HTR-8/SVneo (cell line): ENCODE measurements around the gene SSH3.
"Not testable (repeated sequence)": the region's sequence is repeated elsewhere in the genome, so short reads cannot be mapped to it uniquely, and the experiment has no call there.

ENCODE experiments used
- DNase-seq: peaks from one replicate; pipeline ENCODE4 v3.0.0; 2011; ENCODE audit warnings: low spot score, mixed read lengths; ENCODE audit not compliant: insufficient read length
- FAIRE-seq: peaks from 2 replicates; lab custom pipeline; 2011; peaks lifted over from hg19 to GRCh38; lab: Jason Lieb, UNC

The SSH3 gene

DNA sequence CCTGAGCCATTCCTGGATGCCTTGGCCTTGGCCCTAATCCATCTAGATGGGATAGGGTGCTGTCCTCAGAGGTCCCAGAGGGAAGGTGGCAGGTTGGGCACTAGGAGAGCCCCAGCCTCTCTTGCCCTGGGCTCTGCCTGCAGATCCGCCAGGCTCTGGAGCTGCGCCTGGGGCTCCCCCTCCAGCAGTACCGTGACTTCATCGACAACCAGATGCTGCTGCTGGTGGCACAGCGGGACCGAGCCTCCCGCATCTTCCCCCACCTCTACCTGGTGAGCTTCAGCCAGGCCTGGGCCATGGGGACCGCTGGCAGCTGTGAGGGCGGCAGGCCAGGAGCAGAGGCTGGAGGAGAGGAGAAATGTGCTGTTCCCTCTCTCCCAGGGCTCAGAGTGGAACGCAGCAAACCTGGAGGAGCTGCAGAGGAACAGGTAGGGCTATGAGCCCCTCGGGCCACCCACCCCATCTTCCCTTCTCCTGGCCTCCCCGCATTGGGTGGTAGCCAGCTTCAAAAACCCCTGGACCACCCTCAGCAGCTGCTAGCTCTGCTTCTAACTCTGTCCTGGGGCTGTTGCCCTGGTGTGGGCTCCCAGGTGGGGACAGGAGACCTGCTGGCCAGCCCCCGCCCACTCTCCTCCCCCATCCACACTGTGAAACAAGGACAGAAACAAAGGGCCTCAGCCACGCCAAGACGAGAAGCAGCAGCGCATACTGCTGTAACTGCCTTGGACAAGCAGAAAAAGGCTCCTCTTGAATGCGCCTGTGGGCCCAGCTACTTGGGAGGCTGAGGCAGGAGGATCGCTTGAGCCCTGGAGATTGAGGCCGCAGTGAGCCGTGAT lies 4.9 kb downstream of the SSH3 start:
- DNase-seq: no peak
- FAIRE-seq: peak; percentile 26

DNA sequence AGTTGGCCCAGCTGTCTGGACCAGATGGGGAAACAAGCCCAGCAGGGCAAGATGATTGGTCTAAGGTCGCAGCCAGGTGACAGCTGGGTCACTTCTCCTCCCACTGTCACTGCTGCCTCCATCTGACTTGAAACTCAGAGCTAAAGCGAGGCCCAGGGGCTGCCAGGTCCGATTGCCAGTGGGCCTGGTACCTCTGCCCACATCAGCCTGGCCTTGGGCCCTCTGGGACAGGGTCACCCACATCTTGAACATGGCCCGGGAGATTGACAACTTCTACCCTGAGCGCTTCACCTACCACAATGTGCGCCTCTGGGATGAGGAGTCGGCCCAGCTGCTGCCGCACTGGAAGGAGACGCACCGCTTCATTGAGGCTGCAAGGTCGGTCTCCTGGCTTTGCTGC lies 5.8 kb downstream of the SSH3 start:
- no peak for FAIRE-seq
- no peak for DNase-seq

DNA sequence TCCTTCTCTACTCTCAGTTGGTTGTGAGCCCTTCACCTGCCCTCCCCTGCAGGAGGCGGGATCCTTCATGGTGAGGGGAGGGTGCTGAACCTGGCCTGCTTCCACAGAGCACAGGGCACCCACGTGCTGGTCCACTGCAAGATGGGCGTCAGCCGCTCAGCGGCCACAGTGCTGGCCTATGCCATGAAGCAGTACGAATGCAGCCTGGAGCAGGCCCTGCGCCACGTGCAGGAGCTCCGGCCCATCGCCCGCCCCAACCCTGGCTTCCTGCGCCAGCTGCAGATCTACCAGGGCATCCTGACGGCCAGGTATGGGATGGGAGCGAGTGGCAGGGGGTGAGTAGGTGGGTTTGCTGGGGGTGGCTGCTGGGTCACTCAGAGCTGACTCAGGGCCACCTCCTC lies 6.3 kb downstream of the SSH3 start:
- DNase-seq (no peak), FAIRE-seq (peak; percentile 23)

DNA sequence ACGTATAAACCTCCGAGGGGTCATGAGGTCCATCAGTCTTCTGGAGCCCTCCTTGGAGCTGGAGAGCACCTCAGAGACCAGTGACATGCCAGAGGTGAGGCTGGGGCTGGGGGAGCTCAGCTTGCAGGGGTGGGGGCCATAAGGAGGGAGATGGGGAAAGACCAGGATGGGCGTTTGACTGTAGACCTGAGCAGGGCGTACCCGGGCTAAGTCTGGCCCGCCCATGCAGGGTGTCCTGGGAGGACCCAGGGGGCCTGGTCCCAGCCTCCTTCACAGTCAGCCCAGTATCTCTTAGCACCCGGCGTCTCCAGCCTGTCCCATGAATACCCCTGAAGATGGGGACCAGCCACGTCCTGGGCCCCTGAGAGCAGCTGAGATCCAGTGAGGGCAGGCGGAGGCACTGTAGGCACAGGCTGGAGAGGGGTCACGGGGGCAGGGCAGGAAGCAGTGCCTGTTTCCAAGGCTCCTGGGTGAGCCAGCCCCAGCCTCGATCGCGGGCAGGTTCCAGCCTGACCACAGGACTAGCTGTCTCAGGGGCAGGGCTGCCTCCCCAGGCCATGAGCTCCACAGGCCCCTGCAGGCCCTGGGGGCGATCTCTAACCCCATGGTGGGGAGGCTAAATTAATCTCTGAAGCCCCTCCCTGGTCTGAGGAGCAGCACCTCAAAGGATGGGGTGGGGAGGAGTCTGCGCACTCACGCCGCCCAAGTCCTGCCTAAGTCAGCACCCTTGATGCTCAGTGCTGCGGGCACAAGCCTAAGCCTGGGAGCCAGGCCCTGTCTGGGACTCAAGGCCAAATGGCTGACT lies 7.1 kb downstream of the SSH3 start:
- DNase-seq (no peak), FAIRE-seq (peak; percentile 78)

DNA sequence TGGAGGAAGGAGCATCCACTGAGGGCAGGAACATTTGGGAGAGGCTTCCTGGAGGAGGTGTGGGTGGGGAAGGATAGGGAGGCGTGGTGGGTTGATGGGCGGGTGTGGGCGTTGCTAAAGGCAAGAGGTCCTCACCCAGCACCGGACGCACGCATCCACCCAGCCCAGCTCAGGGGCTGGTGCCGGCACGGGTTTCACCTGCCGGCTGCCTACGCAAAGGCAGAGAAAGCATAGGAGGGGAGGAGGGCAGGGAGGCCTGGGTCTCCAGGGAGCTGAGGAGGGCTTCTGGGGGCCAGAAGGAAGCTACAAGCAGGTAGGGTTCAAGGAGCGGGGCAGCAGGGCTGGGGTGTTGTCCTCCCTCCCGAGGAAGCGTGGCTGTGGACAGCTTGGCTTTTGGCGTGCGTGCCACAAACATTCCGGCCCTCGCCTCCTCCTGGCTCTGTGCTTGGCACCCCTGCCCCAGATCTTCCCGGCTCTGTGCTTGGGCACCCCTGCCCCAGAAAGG lies 7.8 kb downstream of the SSH3 start:
- FAIRE-seq: no peak
- DNase-seq: no peak

DNA sequence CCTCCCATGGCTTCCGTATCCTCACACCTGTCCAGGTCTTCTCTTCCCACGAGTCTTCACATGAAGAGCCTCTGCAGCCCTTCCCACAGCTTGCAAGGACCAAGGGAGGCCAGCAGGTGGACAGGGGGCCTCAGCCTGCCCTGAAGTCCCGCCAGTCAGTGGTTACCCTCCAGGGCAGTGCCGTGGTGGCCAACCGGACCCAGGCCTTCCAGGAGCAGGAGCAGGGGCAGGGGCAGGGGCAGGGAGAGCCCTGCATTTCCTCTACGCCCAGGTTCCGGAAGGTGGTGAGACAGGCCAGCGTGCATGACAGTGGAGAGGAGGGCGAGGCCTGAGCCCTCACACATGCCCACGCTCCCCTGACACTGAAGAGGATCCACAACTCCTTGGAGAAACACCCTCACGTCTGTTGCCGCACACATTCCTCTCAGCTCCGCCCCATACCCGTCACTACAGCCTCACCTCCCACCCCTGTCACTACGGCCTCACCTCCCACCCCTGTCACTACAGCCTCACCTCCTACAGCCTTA lies 8.3 kb downstream of the SSH3 start:
- peak; percentile 64 for FAIRE-seq
- DNase-seq: no peak

DNA sequence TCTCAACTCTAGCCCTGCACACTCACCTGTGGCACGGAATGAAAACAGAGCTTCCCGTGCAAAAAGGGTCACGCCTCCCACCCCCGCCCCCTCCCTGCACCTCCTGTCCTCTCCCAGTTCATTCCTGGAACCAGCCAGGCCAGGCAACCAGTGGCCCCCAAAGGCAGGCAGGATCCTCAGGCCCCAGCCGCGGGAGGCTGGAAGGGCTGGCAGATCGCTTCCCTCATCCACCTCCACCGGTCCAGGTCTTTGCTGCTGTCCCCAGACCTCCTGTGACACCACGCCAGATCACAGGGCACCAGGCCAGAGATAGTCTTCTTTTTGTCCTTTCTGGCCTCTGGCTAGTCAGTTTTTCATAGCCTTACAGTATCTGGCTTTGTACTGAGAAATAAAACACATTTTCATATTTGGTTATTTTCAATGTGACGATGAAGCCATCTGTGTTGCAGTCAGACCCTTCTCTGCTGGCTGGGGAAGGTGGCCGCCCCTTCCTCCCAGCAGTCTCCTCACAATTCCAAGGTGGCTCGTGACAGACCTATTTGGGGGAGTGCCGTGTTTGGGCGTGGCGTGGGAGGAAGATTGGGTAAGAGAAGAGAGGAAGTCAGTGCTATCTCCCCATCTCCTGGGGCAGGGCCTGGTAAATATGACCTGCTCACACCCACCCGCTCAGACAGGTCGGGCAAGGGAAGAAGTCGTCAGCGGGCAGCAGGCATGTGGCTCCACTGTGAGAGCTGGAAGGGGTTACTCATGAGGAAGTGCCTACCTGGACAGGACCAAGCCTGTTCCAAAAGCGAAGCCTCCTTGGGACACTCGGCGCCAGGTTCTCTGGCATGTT lies 9.1 kb downstream of the SSH3 start:
- DNase-seq: no peak
- no peak for FAIRE-seq

DNA sequence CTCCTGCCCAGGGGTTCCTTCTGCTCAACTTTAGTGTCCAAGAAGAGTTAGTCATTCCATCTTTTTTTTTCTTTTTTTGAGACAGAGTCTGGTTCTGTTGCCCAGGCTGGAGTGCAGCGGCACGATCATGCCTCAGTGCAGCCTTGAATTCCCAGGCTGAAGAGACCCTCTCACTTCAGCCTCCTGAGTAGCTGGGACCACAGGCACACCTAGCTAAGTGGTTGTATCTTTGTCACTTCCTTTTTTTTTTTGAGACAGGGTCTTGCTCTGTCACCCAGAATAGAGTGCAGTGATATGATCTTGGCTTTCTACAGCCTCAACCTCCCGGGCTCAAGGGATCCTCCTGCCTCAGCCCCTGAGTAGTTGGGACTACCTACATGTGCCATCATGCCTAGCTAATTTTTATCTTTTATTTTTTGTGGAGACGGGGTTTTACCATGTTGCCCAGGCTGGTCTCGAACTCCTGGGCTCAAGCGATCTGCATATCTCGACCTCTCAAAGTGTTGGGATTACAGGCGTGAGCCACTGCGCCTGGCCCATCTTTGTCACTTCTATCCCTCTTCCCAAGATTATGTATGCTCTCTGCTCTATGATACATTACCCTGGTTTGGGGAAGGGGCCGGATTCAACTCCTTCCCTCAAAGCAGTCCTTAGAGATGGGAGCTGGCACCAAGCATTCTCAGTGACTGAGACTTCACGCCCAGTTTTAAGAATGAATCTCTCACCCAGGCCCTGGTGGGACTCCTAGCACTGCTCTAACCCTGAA lies 10.0 kb downstream of the SSH3 start:
- DNase-seq: no peak
- no peak for FAIRE-seq

DNA sequence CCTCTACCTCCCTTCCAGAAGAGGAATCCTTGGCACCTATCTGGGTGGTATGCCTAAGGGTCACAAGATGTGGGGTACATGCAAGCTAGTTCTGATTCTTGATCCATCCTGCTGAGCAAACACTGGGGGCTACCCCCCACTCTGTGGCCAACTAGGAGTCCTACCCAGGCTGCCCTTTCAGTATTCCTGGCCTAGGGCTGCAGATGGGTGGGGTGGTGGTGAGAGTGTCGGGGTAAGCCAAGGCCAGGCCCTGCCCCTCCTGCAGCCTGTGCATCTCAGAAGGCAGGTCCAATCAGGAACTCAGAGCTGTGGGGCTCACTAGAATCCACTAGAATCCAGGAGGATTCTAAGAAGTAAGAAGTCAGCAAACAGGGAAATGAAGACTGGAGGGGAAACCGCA lies 10.9 kb downstream of the SSH3 start:
- DNase-seq (no peak), FAIRE-seq (no peak)

DNA sequence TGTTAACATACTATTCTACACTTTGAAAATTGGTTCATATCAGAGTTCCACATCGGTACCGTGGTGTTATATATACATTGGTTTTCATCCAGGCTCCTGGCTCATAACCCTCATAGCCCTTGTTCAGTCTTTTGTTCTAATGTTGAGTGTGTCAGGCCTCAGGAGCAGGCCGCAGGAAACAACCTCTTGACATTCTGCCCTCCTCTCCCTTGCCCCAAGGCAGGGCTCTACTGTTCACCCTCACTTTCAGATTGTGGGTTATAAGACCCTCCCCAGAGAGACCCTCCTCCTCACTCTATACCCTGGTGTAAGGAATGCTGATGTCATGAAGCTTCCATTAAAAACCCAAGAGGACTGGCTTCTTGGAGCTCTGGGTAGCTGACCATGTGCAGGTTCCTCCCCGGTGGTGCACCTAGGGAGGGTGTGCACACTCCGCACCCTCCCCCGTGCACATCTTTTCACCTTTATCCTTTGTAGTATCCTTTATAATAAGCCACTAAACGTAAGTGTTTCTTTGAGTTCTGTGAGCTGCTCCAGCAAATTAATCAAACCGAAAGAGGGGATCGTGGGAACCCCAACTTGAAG lies 12.1 kb downstream of the SSH3 start:
- DNase-seq: no peak
- no peak for FAIRE-seq

DNA sequence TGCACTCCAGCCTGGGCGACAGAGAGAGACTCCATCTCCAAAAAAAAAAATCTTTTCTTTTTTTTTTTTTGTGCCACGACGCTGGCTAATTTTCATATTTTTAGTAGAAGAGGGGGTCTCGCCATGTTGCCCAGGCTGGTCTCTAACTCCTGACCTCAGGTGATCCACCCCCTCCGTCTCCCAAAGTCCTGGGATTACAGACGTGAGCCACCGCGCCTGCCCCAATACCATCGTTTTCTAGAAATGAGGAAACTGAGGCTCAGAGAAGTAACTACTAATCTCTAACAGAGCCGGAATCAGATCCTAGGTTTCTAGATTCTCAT lies 13.5 kb downstream of the SSH3 start:
- DNase-seq (no peak), FAIRE-seq (no peak)

DNA sequence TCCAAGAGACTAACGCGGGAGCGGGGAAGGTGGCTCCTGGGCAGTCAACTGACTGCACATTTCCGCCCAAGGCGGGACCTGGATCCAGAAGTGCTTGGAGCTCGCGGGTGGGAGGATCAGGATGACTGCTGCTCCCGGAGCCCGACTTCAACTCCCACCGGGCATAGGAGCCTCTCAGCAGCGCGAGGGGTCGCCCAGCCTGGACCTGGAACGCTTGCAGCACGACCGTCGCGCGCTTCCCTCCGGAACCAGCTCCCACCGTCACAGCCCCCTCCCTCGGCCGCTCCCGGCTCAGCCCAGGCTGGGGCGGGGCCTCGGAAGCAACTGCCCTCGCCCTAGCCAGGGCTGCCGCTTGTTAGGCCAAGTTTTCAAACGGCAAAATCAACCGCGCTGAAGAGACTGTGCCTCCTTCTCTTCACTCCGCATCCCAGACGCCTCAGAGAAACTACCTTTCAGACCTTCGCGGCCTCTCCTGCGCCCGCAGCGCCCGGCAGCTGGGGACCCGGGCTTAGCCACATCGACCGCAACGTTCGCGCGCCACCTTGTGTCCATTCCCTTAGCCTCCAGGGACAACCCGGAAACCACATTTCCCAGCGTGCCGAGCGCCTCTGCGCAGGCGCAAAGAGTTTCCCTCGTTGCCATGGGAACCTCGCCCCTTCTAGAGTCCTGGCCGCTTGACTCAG lies 14.0 kb downstream of the SSH3 start:
- FAIRE-seq: peak; percentile 96
- DNase-seq: peak; percentile 100

DNA sequence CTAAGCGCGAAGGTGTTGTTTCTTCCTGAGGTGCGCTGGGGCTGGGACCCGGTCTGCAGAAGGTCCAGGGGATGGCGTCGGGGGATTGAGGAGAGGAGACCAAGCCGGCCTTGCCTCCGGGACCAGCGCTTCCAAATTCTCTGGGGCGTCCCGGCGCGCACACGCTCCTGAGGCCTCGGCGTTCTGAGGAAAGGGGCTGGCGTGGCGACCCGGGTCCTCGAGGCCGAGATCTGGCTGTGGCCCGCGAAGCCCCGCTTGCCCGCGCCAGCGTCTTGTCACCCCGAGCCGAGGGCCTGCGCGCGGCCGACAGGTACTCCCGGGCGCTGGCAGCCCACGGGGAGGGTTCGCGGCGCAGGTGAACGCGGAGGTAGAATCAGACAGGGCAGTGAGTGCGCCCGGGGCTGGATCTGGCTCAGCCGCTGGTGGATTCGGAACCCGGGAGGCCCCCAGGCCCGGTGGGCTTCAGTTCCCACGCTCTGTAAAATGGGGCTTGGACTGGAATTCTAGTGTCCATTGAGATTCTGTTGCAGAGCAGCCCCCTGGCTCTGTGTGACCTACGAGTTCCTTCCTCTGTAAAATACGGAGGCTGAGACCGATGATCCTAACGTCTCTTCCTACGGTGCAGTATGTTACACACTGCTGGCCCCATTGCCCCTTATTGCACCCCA lies 14.7 kb downstream of the SSH3 start:
- DNase-seq: peak; percentile 36
- no peak for FAIRE-seq

DNA sequence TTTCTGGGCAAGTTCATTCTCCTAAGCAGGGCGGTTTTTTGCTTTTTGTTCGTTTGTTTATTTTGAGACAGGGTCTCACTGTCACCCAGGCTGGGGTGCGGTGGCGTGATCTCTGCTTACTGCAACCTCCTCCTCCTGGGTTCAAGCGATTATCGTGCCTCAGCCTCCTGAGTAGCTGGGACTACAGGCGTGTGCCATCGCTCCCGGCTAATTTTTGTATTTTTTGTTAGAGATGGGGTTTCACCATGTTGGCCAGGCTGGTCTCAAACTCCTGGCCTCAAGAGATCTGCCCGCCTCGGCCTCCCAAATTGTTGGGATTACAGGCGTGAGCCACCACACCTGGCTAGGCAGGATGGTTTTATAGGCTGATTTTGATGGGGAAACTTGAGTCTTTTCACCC lies 15.5 kb downstream of the SSH3 start:
- not testable (repeated sequence) for DNase-seq, FAIRE-seq

DNA sequence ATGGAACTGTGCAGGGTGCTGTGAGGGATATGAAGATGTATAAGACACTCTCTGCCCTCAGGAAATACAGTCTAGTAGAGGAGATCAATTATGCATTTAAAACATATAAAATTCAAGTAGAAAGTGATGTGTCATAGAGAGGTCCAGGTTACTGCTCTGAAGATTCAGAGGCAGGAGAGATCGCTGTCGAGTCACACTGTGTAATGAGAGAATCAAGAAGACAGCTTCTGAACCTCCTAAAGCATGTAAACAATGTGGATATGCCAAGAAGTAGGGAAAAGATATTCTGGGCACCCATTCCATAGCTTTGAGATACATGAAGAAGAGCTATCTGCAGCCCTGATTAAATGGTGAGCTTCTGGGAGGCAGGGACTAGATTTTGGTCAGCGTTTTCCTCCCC lies 16.7 kb downstream of the SSH3 start:
- DNase-seq: no peak
- no peak for FAIRE-seq

DNA sequence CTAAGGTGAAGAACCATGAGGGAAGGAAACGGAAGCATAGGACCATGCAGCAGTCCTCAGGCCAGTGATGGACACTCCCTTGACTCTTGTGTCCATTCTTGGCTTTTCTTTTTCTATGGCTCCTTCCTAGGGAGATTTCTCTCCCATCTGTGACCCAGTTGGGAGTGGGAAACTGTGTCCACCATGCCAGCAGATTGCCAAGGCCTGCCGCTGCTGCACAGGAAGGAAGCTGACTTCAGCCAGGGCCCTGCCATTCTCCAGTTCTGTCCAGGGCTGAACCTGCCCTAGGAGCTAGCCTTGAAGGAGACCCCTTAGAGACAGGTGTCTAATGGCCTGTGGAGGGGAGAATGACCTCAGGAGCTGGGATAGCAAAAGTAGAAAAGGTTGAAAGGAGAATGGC lies 17.4 kb downstream of the SSH3 start:
- DNase-seq (no peak), FAIRE-seq (no peak)

DNA sequence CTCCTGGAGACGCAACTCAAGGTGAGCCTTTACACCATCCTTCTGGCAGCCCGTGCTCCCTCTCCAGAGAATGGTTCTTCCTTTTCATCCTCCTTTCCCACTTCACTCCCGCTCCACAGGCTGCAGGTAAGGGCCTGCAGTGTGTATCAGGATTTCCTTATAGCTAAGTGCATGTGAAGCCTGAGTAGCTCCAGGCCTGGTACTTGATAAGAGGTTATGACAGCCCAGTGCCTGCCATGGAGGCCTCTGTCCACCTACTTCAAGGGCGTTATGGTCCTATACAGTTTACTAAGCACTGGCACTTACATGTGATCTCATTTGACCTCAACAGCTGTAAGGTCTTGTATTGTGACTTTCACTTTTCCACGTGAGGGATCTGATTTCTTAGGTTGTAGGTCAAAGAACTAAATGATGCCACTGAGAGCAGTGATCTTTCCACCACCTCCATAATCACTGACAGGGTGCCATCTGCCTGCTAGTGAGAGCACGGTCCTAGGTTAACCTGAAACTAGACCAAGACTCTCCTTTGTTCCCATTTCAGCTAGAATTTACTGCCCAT lies 18.1 kb downstream of the SSH3 start:
- FAIRE-seq: peak; percentile 52

DNA sequence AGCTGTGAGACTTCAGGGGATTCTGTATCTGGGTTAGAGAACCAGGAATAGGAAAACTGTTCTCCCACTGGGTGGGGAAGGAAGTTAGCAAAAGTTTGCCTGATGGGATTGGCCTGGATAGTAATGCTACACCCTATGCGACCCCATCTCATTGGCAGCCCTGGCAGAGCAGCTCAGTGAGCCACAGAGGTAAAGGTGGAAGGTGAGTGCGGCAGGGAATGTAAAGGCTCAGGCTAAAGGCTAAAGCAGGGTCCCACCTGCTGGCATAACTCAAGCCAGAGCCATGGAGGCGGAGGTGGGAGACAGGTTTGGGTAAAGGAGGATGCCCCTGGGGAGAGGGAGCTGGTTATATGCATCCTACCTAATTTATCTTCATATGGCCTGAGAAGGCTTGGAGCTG lies 18.7 kb downstream of the SSH3 start:
- FAIRE-seq (no peak), DNase-seq (no peak)

More for the DNA sequence above, 18.1 kb downstream of the SSH3 start:
- DNase-seq: no peak
